ENCODE measurements around the gene RCOR2.
"Not testable (repeated sequence)": the region's sequence is repeated elsewhere in the genome, so short reads cannot be mapped to it uniquely, and the experiment has no call there.

The RCOR2 gene

GRCh38 chr11:63876616-63877015 lies 40.3 kb downstream of the RCOR2 start:
- no peak for DNase-seq

DNA sequence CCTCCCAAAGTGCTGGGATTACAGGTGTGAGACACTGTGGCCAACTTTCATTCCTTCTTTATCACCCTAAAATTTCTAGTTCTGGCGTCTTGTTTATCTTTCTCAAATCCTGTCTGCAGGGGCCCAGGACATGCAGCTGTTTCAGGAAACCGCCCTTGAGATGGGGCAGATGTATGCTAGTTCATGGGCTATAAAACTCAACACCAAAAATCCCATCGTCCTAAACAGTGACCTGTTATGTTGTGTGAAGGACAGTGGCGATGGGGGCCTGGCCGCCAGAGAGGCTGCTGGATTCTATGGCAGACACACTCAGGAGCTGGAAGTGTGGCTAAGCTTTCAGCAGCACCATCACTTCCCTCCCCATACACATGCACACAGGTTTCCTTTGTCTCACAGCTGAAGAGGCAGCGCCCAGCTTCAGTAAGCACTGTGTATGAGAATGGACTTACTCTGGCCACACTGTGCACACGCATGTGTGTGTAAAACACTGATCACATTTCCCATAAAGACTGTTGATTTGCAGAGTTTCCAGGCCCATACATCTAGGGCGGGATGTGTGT lies 41.4 kb downstream of the RCOR2 start:
- DNase-seq: no peak

DNA sequence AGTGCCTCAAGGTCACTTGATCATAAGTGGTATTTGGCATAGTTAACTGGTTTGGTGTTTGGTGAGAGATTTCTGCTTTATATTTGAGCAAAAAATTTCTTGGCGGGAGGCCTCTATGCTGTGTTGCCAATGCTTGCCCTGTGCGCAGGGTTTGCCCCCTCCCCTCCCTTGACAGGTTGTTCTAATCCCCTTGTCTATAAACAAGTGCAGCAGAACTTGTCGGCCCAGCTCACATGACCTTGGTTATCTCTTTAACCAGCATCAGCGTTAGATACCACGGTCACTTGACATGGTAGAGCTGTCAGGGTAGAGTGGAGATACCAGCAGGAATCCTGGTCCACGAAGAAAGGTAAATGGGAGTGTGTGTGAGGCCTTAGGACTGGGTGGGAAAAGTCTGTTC lies 42.5 kb downstream of the RCOR2 start:
- no peak for DNase-seq

GRCh38 chr11:63873311-63873710 lies 43.7 kb downstream of the RCOR2 start:
- DNase-seq: no peak

GRCh38 chr11:63872800-63873197 lies 44.2 kb downstream of the RCOR2 start:
- no peak for DNase-seq

GRCh38 chr11:63871962-63872799 lies 44.8 kb downstream of the RCOR2 start:
- peak; percentile 30 for DNase-seq

GRCh38 chr11:63870351-63871140 lies 46.4 kb downstream of the RCOR2 start:
- DNase-seq: no peak

GRCh38 chr11:63869683-63870082 lies 47.3 kb downstream of the RCOR2 start:
- DNase-seq: no peak

GRCh38 chr11:63869171-63869591 lies 47.8 kb downstream of the RCOR2 start:
- no peak for DNase-seq

DNA sequence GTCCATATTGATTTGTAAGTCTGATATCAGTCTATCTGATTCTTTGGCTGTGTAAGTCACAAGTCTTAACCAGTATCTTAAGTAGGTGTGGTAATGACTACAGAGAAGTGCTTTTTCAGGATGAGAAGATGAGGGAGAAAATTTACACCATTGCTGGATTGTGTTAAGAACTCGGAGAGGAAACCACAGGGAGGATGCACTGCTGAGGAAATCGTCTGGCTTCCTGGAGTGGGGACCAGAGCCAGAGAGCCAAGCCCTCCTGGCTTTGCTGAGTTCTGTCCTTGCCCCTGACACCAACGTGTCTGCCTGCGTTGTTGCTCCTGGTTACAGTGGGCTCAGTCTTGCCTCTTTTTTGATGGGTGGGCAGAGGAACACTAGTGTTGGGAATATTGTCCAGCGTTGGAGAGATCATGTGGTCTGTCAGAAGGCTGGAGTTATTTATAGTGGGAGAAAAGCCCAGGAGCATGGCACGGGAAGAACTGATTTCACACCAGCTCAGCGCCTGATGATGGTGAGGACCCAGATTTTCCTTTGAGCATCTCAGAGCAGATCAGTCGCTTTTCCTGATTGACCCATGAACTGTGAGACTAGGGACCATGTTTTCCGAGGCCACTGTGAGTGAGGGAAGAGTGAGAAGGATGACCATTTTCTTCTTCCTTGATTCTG lies 48.4 kb downstream of the RCOR2 start:
- no peak for DNase-seq

DNA sequence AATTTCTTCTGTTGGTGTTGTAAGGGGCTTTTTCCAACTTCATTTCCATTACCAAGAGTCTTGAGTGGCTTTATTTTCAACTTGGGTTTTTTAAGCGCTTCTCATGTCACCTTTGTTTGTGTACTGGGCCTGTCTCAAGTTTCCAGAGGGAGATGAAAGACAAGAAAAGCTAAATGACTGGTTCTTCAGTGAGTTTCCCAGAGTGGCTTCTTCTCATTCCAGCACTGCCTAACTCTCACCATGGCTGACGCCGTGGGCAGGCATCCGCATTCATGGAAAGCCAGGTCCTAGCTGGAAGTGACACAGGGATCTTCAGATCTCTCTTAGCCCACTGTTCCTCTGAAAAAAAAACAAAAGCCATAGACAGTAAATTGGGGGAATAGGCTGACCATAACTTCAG lies 49.5 kb downstream of the RCOR2 start:
- no peak for DNase-seq

DNA sequence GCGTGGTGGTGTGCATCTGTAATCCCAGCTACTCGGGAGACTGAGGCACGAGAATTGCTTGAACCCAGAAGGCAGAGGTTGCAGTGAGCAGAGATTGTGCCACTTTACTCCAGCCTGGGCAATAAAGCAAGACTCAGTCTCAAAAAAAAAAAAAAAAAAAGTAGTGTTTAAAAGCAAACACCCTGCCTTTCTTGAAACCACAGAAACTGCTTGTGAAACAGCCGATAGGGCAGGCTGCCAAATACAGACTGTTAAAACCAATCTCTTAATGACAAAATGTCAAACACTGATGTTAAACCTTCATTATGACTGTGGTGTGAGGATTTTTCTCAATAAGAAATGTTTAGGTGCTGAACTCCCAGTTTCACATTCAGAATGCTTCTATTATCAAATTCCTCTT lies 50.8 kb downstream of the RCOR2 start:
- no peak for DNase-seq

DNA sequence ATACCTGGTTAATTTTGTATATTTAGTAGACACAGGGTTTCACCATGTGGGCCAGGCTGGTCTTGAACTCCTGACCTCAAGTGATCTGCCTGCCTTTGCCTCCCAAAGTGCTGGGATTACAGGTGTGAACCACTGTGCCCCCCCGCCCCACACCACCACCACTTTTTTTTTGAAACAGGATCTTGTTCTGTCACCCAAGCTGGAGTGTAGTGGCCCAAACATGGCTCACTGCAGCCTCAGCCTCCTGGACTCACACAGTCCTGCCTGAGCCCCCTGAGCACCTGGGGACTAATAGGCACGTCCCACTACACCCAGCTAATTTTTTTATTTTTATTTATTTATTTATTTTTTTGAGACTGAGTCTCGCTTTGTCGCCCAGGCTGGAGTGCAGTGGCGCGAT lies 53.3 kb downstream of the RCOR2 start:
- DNase-seq: not testable (repeated sequence)

GRCh38 chr11:63862923-63863322 lies 54.0 kb downstream of the RCOR2 start:
- DNase-seq: peak; percentile 75

Data from NCI-H146 (cell line).